GM12878 (cell line): ENCODE measurements around the gene KIAA0825. TPM values are rescaled to one million over a fixed set of nuclear protein-coding genes. Genes with fewer than 3 reads are reported as not detected.

Experiments
- ATAC-seq: fragments of 200-7000 bp; cut with Tn5 transposase; 3 replicates; pipeline ENCODE4 v1.9.1; 2020; ENCODE audit warnings: mild to moderate bottlenecking, moderate library complexity
- BruUV-seq: library from RNA; stranded (reverse); fragments of 400-500 nt; replicated peaks from 2 replicates; lab custom pipeline; 2021; lab: Mats Ljungman, UMichigan
- CTCF ChIA-PET: fragments of 300-600 bp; sonication (Branson Sonifier 250); formaldehyde crosslinking; extraction: SDS; loops from one replicate; lab custom pipeline; 2021; ENCODE audit warnings: inconsistent platforms; lab: Yijun Ruan, JAX
- POLR2A ChIA-PET: fragments of 350-600 bp; formaldehyde crosslinking; extraction: SDS; loops from one replicate; lab custom pipeline; 2021; ENCODE audit warnings: inconsistent platforms; lab: Charles Lee
- RAD21 ChIA-PET: fragments of 300-600 bp; sonication (Branson Sonifier 250); formaldehyde crosslinking; loops from one replicate; lab custom pipeline; 2023; ENCODE audit warnings: antibody characterized with exemption; ENCODE audit not compliant: unreplicated experiment; lab: Charles Lee
- SMC1A ChIA-PET: fragments of 300-600 bp; sonication (Branson Sonifier 250); formaldehyde crosslinking; loops from one replicate; lab custom pipeline; 2023; ENCODE audit not compliant: unreplicated experiment, uncharacterized antibody; lab: Charles Lee
- DNase-seq: peaks from one replicate; pipeline ENCODE4 v3.0.0-alpha.2; 2011; ENCODE audit warnings: low read depth, low spot score
- FAIRE-seq: peaks from 3 replicates; lab custom pipeline; 2011; peaks lifted over from hg19 to GRCh38; lab: Jason Lieb, UNC
- H2AFZ ChIP-seq: 2 replicates; pipeline ENCODE4 v1.6.0; 2011; ENCODE audit warnings: low read depth, low read length, control low read depth; ENCODE audit not compliant: control insufficient read depth
- H3K27ac ChIP-seq: 2 replicates; pipeline ENCODE4 v1.5.1; 2011; ENCODE audit warnings: control low read depth; ENCODE audit not compliant: control insufficient read depth, insufficient read depth
- H3K27me3 ChIP-seq, 2 experiments: replicated peaks in 1 of 2; 2 replicates each; pipeline versions ENCODE4 v1.6.0 to v1.6.1; 2011; ENCODE audit warnings: low read length in 1 of 2; ENCODE audit not compliant: control insufficient read depth in 2 of 2, insufficient read depth in 2 of 2
- H3K36me3 ChIP-seq, 2 experiments: 2 replicates each; pipeline ENCODE4 v1.5.1; 2011; ENCODE audit warnings: low read length in 1 of 2; ENCODE audit not compliant: control insufficient read depth in 2 of 2, insufficient read depth in 2 of 2
- H3K4me1 ChIP-seq: 2 replicates; pipeline ENCODE4 v1.6.1; 2011; ENCODE audit warnings: mild to moderate bottlenecking, low read length, moderate library complexity, mixed read lengths; ENCODE audit not compliant: control insufficient read depth, insufficient read depth
- H3K4me2 ChIP-seq: 2 replicates; pipeline ENCODE4 v1.6.0; 2011; ENCODE audit warnings: control low read depth; ENCODE audit not compliant: control insufficient read depth, insufficient read depth
- H3K4me3 ChIP-seq: fragments of 200-600 bp; sonication (generic); 2 replicates; pipeline ENCODE4 v1.5.1; 2016
- H3K79me2 ChIP-seq: 2 replicates; pipeline ENCODE4 v1.6.0; 2011; ENCODE audit warnings: low read length; ENCODE audit not compliant: control insufficient read depth, insufficient read depth
- H3K9ac ChIP-seq: 2 replicates; pipeline ENCODE4 v1.8.0; 2011; ENCODE audit warnings: low read length, control low read depth, mixed read lengths; ENCODE audit not compliant: control insufficient read depth, insufficient read depth
- H3K9me3 ChIP-seq: replicated peaks from 3 replicates; pipeline ENCODE4 v1.5.1; 2011; ENCODE audit warnings: mild to moderate bottlenecking, low read length; ENCODE audit not compliant: control insufficient read depth, insufficient read depth
- H4K20me1 ChIP-seq: 2 replicates; pipeline ENCODE4 v1.6.0; 2011; ENCODE audit not compliant: control insufficient read depth, insufficient read depth
- BCL11A ChIP-seq: IDR thresholded peaks from 2 replicates; pipeline ENCODE4 v1.6.1; 2011; ENCODE audit warnings: low read depth, low read length
- CHD1 ChIP-seq: IDR thresholded peaks from 2 replicates; pipeline ENCODE4 v1.6.1; 2012; ENCODE audit warnings: low read depth, low read length, improper control_type of control experiment
- DPF2 ChIP-seq: fragments of 450-650 bp; IDR thresholded peaks from 2 replicates; pipeline ENCODE4 v1.6.1; 2017; ENCODE audit warnings: mild to moderate bottlenecking
- E4F1 ChIP-seq: fragments of 450-650 bp; IDR thresholded peaks from 2 replicates; pipeline ENCODE4 v1.6.1; 2018; ENCODE audit warnings: borderline replicate concordance, mild to moderate bottlenecking; ENCODE audit not compliant: partially characterized antibody
- FOS ChIP-seq: IDR thresholded peaks from 3 replicates; pipeline ENCODE4 v1.6.1; 2011; ENCODE audit warnings: borderline replicate concordance; ENCODE audit not compliant: insufficient read length; ENCODE audit errors: extremely low read depth
- FOXK2 ChIP-seq: fragments of 450-650 bp; IDR thresholded peaks from 2 replicates; pipeline ENCODE4 v1.6.1; 2017; ENCODE audit warnings: mild to moderate bottlenecking, moderate library complexity
- HDAC6 ChIP-seq: fragments of 200-600 bp; sonication (generic); IDR thresholded peaks from one replicate; pipeline ENCODE4 v1.8.0; 2017; ENCODE audit warnings: antibody characterized with exemption; ENCODE audit not compliant: unreplicated experiment
- IRF4 ChIP-seq: IDR thresholded peaks from 2 replicates; pipeline ENCODE4 v1.6.1; 2011; ENCODE audit warnings: low read depth, low read length
- KLF5 ChIP-seq: fragments of 450-650 bp; IDR thresholded peaks from 2 replicates; pipeline ENCODE4 v1.6.1; 2014; ENCODE audit warnings: mild to moderate bottlenecking; ENCODE audit not compliant: partially characterized antibody
- NFIC ChIP-seq: IDR thresholded peaks from 2 replicates; pipeline ENCODE4 v1.6.1; 2012; ENCODE audit warnings: low read depth, mild to moderate bottlenecking, inconsistent platforms, low read length, moderate library complexity
- NR2C1 ChIP-seq: fragments of 450-650 bp; IDR thresholded peaks from 2 replicates; pipeline ENCODE4 v1.6.1; 2017; ENCODE audit warnings: antibody characterized with exemption, mild to moderate bottlenecking, moderate library complexity
- POLR2A ChIP-seq: IDR thresholded peaks from 2 replicates; pipeline ENCODE4 v1.6.1; 2011; ENCODE audit warnings: low read depth, mild to moderate bottlenecking, low read length
- SMAD5 ChIP-seq: IDR thresholded peaks from 2 replicates; pipeline ENCODE4 v1.6.1; 2016; ENCODE audit warnings: antibody characterized with exemption, low read depth
- TAF1 ChIP-seq: IDR thresholded peaks from 2 replicates; pipeline ENCODE4 v1.6.1; 2011; ENCODE audit warnings: mild to moderate bottlenecking, low read depth, low read length, borderline replicate concordance
- ZBTB4 ChIP-seq: fragments of 450-650 bp; formaldehyde crosslinking; IDR thresholded peaks from 2 replicates; pipeline ENCODE4 v1.4.0; 2022; ENCODE audit warnings: mild to moderate bottlenecking, moderate library complexity
- WGBS: methylation state at CpG from one replicate; pipeline ENCODE4 v1.1.6; 2016; ENCODE audit warnings: low lambda C conversion rate; ENCODE audit not compliant: insufficient replicate concordance, insufficient coverage; ENCODE audit errors: missing lambda C conversion rate; 5-methylcytosine and 5-hydroxymethylcytosine counted together
- in situ Hi-C: fragments of 300-500 bp; cut with MboI; formaldehyde crosslinking; loops from 9 replicates; pipeline ENCODE4 v1.14.3; 2018; ENCODE audit warnings: mixed read lengths
- intact Hi-C: fragments of 100-400 bp; cut with micrococcal nuclease; formaldehyde crosslinking; loops from one replicate; pipeline ENCODE4 v1.14.2; 2022; ENCODE audit not compliant: unreplicated experiment
- polyA plus RNA-seq, 11 experiments: library from polyadenylated mRNA; depleted of rRNA in 4 of 11; unstranded in 6 of 11; stranded (reverse) in 5 of 11; fragments of >200 nt; fragmentation: Nextera tagmentation in 4 of 11; fragmentation: Illumina TruSeq in 1 of 11; extraction: Ambion mirVana in 4 of 11; extraction: Trizol in 1 of 11; gene quantifications; 1 replicate in 1 of 11; 2 replicates in 10 of 11; pipeline versions ENCODE4 v1.2.1 to v1.2.3, GENCODE V29; 2011 to 2016; ENCODE audit warnings: inconsistent platforms in 2 of 11, missing spikeins in 2 of 11, low read depth in 1 of 11
- total RNA-seq, 4 experiments: library from RNA; depleted of rRNA in 3 of 4; stranded (reverse); fragments of >200 nt in 3 of 4; fragmentation: Illumina TruSeq in 1 of 4; extraction: Trizol in 1 of 4; gene quantifications; 2 replicates each; pipeline versions ENCODE4 v1.2.1 to v1.2.3, GENCODE V29; 2013 to 2021

Gene KIAA0825
- total and polyA plus RNA-seq, 10 of the 15 experiments (the other 5 are each of a cell fraction or from before 2014, with no cell fraction given): 0.55 to 1.9 (median 1.5) TPM

GRCh38 chr5:94281236-94281801 is 337.1 kb downstream of the KIAA0825 start:
- Histone ChIP-seq H4K20me1 (no peaks in the 10 kb centered on the region), H3K36me3 (no peaks in the 10 kb centered on the region), H3K79me2 (no peaks in the 10 kb centered on the region), H3K27me3 (no peaks in the 10 kb centered on the region), H3K4me3 (no peak overlapping the region), H3K9ac (no peak overlapping the region), H3K9me3 (no peaks in the 10 kb centered on the region), H3K4me2 (no peak overlapping the region), H3K4me1 (no peaks in the 10 kb centered on the region), H3K27ac (no peak overlapping the region), H2AFZ (no peak overlapping the region)
- no TSS peak for BruUV-seq
- intact Hi-C loops: no loop called here
- ChIA-PET CTCF (no interaction called here), RAD21 (no interaction called here), SMC1A (no interaction called here), POLR2A (no interaction called here)
- no peak for FAIRE-seq
- WGBS: 47% methylated on average over 2 of the region's 2 CpGs
- no peak for DNase-seq
- ATAC-seq: no peak
- in situ Hi-C loops: no loop called here
- no peak for TF ChIP-seq NFIC
- TF ChIP-seq FOXK2: no peak
- no peak for TF ChIP-seq POLR2A

- RAD21 ChIA-PET: no interaction called here
- DNase-seq: no peak
- TF ChIP-seq CHD1 (no peak), NR2C1 (no peak), KLF5 (no peak), HDAC6 (no peak), SMAD5 (no peak), TAF1 (no peak), FOS (no peak), IRF4 (no peak), E4F1 (no peak), BCL11A (no peak), DPF2 (no peak), ZBTB4 (CRISPR knock-in tag) (no peak)
Observed at GRCh38 chr5:94276751-94277150, 341.7 kb downstream of the KIAA0825 start.

More at GRCh38 chr5:94276751-94277150, 341.7 kb downstream of the KIAA0825 start:
- Histone ChIP-seq H3K9ac (no peak overlapping the region), H3K4me3 (no peak overlapping the region), H3K4me1 (no peaks in the 10 kb centered on the region), H3K79me2 (no peaks in the 10 kb centered on the region), H3K27ac (no peak overlapping the region), H3K9me3 (no peaks in the 10 kb centered on the region), H3K4me2 (no peak overlapping the region), H2AFZ (no peak overlapping the region), H3K36me3 (no peaks in the 10 kb centered on the region), H3K27me3 (no peaks in the 10 kb centered on the region), H4K20me1 (no peaks in the 10 kb centered on the region)
- WGBS: 0% methylated on average over 1 of the region's 1 CpG
- in situ Hi-C loops (no loop called here), intact Hi-C loops (no loop called here)
- ATAC-seq (no peak), FAIRE-seq (no peak)
- BruUV-seq: no TSS peak
- ChIA-PET CTCF (no interaction called here), POLR2A (no interaction called here), SMC1A (no interaction called here)
